DOHH2 (cell line): ENCODE measurements around the gene INSM2.

ENCODE experiments used
- H3F3A ChIP-seq: fragments of 200-600 bp; sonication (generic), shearing (Covaris generic); 2 replicates; pipeline ENCODE4 v1.6.0; 2016; ENCODE audit warnings: antibody characterized with exemption, mild to moderate bottlenecking; ENCODE audit not compliant: control insufficient read depth, insufficient read depth
- H3K27ac ChIP-seq: fragments of 200-600 bp; sonication (generic); 2 replicates; pipeline ENCODE4 v1.5.1; 2014; ENCODE audit warnings: low read depth, mild to moderate bottlenecking, low read length, moderate library complexity
- H3K27me3 ChIP-seq: fragments of 200-600 bp; sonication (generic); 2 replicates; pipeline ENCODE4 v1.6.1; 2014; ENCODE audit warnings: mild to moderate bottlenecking, low read length, mixed read lengths; ENCODE audit not compliant: control insufficient read depth
- H3K36me3 ChIP-seq: fragments of 200-600 bp; sonication (generic); 2 replicates; pipeline ENCODE4 v1.6.1; 2014; ENCODE audit warnings: mild to moderate bottlenecking, low read length, moderate library complexity, mixed read lengths; ENCODE audit not compliant: control insufficient read depth
- H3K4me1 ChIP-seq: fragments of 200-600 bp; sonication (generic); 2 replicates; pipeline ENCODE4 v1.6.1; 2014; ENCODE audit warnings: mild to moderate bottlenecking, low read length, mixed read lengths; ENCODE audit not compliant: control insufficient read depth
- H3K4me2 ChIP-seq: fragments of 200-600 bp; sonication (generic); 2 replicates; pipeline ENCODE4 v1.6.0; 2014; ENCODE audit warnings: mild to moderate bottlenecking, low read length, moderate library complexity
- H3K4me3 ChIP-seq: fragments of 200-600 bp; sonication (generic); 2 replicates; pipeline ENCODE4 v1.5.1; 2014; ENCODE audit warnings: mild to moderate bottlenecking, low read length, mixed read lengths
- H3K79me2 ChIP-seq: fragments of 200-600 bp; sonication (generic); 2 replicates; pipeline ENCODE4 v1.6.1; 2014; ENCODE audit warnings: mild to moderate bottlenecking, low read length, mixed read lengths; ENCODE audit not compliant: control insufficient read depth
- H3K9me2 ChIP-seq: fragments of 200-600 bp; sonication (generic); replicated peaks from 2 replicates; pipeline ENCODE4 v1.6.1; 2014; ENCODE audit warnings: mild to moderate bottlenecking, low read length, mixed read lengths; ENCODE audit not compliant: control insufficient read depth
- H3K9me3 ChIP-seq: fragments of 200-600 bp; sonication (generic); 2 replicates; pipeline ENCODE4 v1.6.1; 2014; ENCODE audit warnings: antibody characterized with exemption, low read length, mixed read lengths; ENCODE audit not compliant: control insufficient read depth, insufficient read depth
- H4K20me1 ChIP-seq: fragments of 200-600 bp; sonication (generic); 2 replicates; pipeline ENCODE4 v1.6.0; 2014; ENCODE audit warnings: low read depth, mild to moderate bottlenecking, antibody characterized with exemption, low read length, moderate library complexity; ENCODE audit not compliant: control insufficient read depth, insufficient read depth
- CTCF ChIP-seq: fragments of 200-600 bp; sonication (generic); IDR thresholded peaks from one replicate; pipeline ENCODE4 v1.5.1; 2014; ENCODE audit warnings: antibody characterized with exemption, mild to moderate bottlenecking, low read depth, low read length; ENCODE audit not compliant: poor library complexity, severe bottlenecking
- EZH2phosphoT487 ChIP-seq: fragments of 200-600 bp; sonication (generic); IDR thresholded peaks from 2 replicates; pipeline ENCODE4 v1.6.1; 2017; ENCODE audit warnings: borderline replicate concordance, mild to moderate bottlenecking, antibody characterized with exemption, low read length, moderate library complexity, mixed read lengths

The INSM2 gene

GRCh38 chr14:35519986-35520385, 14.0 kb upstream of the INSM2 start:
- Histone ChIP-seq H3K79me2 (no peaks in the 10 kb centered on the region), H3K9me2 (no peaks in the 10 kb centered on the region), H4K20me1 (no peaks in the 10 kb centered on the region), H3K4me3 (no peak overlapping the region), H3K27me3 (no peaks in the 10 kb centered on the region; the same call in 1 of the 2 replicates), H3K9me3 (no peaks in the 10 kb centered on the region), H3K4me2 (no peak overlapping the region), H3K4me1 (peaks cover 8% of the 10 kb centered on the region), H3K27ac (no peak overlapping the region), H3F3A (no peaks in the 10 kb centered on the region), H3K36me3 (no peaks in the 10 kb centered on the region)
- TF ChIP-seq EZH2phosphoT487: no peak
- TF ChIP-seq CTCF: no peak

GRCh38 chr14:35525695-35526094, 8.3 kb upstream of the INSM2 start:
- H3K79me2 ChIP-seq: no peaks in the 10 kb centered on the region
- H3K27ac ChIP-seq: no peak overlapping the region
- peaks cover 14% of the 10 kb centered on the region for H3K27me3 ChIP-seq
- H3F3A ChIP-seq: no peaks in the 10 kb centered on the region
- H3K9me2 ChIP-seq: no peaks in the 10 kb centered on the region
- H4K20me1 ChIP-seq: no peaks in the 10 kb centered on the region
- no peaks in the 10 kb centered on the region for H3K4me1 ChIP-seq
- no peaks in the 10 kb centered on the region for H3K9me3 ChIP-seq
- TF ChIP-seq CTCF: no peak
- no peak for TF ChIP-seq EZH2phosphoT487
- no peaks in the 10 kb centered on the region for H3K36me3 ChIP-seq
- no peak overlapping the region for H3K4me3 ChIP-seq
- H3K4me2 ChIP-seq: no peak overlapping the region

- H3K4me3 ChIP-seq: no peak overlapping the region
- H3K36me3 ChIP-seq: no peaks in the 10 kb centered on the region
- H3K4me2 ChIP-seq: no peak overlapping the region
- no peaks in the 10 kb centered on the region for H3F3A ChIP-seq
- H3K79me2 ChIP-seq: no peaks in the 10 kb centered on the region
- no peaks in the 10 kb centered on the region for H4K20me1 ChIP-seq
- no peaks in the 10 kb centered on the region for H3K4me1 ChIP-seq
- H3K27me3 ChIP-seq: peaks cover 23% of the 10 kb centered on the region
- H3K9me2 ChIP-seq: no peaks in the 10 kb centered on the region
- TF ChIP-seq CTCF: no peak
- no peak for TF ChIP-seq EZH2phosphoT487
- no peaks in the 10 kb centered on the region for H3K9me3 ChIP-seq
- no peak overlapping the region for H3K27ac ChIP-seq
Observed at GRCh38 chr14:35526962-35527361, 7.0 kb upstream of the INSM2 start.
